ENCODE results near the gene INO80B. TPM values are rescaled to one million over a fixed set of nuclear protein-coding genes. Genes with fewer than 3 reads are reported as not detected.
"Not testable (repeated sequence)": the region's sequence is repeated elsewhere in the genome, so short reads cannot be mapped to it uniquely, and the experiment has no call there.

Gene INO80B
- total RNA-seq, 1 donor from 2014 or later = 16.5 TPM

DNA sequence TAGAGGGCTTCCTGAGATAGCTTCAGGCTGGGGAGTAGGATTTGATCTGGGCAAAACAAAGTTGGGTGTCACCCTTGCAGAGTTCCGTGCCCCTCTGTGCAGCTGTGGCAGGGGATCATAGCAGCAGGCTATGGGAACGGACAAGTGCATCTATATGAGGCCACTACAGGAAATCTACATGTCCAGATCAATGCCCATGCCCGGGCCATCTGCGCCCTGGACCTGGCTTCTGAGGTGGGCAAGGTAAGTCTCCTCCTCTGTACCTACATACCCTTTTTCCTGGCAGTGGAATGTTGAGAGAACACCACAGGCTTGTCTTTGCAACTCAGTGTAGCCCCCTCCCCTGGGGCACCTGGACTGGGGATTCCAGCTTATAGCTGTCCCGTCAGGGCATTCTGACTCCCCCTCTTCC lies 29.9 kb upstream of the INO80B start:
- no peak for DNase-seq (ENCODE audit: low spot score)
- no peak for ATAC-seq

DNA sequence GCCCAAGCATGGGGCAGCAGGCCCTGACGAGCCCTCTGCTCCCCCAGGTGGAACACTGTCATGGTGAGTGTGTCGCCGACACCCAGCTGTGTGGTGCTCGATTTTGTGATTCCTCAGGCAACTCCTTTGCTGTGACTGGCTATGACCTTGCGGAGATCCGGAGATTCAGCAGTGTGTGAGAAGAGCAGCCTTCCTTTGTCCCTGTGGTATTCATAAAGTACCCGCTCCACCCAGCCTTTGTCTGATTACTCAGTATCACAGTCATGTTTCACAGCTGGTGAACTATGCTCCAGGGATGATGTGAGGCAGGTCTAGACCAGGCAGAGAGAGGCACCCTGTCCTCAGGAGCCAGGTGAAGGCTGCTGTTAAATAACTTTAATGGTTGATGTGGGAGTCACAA lies 29.4 kb upstream of the INO80B start:
- no peak for DNase-seq (ENCODE audit: low spot score)

DNA sequence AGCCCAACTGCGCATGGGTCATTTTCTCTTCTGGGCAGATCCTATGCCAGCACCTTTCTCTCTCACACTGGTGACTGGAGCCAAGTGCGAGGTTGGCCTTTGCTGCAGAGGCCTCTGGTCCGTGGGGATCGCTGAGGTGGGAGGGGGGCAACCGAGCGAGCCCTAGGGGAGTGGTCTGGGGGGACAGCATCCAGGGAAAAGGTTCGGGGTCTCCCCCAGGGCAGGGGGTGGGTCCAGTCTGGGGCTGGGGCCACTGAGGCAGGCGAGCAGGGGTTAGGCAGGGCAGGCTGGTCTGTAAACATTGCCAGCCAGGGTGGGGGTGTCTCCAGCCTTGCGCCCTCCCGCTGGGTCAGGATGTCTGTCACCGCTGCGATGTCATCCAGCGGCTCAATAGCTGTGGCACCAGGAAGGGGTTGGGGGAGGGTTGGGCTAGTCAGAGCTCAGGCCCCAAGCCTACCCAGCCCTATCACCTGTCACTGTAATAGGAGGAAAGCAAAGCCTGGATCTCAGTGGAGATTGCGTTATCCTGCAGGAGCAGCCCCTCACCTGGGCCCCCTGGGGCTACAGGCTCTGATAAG lies 28.6 kb upstream of the INO80B start:
- no peak for DNase-seq (ENCODE audit: low spot score)

More for the DNA sequence above, 29.4 kb upstream of the INO80B start:
- ATAC-seq = no peak

DNA sequence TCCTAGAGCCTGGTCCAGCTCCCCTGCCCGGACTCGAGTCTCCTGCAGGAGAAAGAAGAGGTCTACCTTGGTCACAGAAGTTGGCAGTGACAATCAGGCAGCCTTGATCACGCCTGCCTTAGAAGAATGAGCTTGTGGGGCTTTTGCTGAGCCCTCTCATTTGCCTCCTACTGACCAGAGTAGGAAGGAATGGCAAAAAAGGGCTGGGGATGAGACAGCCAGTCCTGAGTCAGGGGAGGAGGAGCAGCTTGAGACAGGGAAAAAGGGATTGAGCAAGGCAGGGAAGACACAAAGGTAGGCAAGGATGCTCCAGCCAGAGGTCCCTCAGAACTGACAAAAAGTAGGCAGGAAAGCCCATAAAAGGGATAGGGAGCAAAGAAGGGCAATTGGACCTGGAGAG lies 27.3 kb upstream of the INO80B start:
- ATAC-seq = no peak
- DNase-seq (ENCODE audit: low spot score) = no peak

More for the DNA sequence above, 28.6 kb upstream of the INO80B start:
- ATAC-seq = no peak

DNA sequence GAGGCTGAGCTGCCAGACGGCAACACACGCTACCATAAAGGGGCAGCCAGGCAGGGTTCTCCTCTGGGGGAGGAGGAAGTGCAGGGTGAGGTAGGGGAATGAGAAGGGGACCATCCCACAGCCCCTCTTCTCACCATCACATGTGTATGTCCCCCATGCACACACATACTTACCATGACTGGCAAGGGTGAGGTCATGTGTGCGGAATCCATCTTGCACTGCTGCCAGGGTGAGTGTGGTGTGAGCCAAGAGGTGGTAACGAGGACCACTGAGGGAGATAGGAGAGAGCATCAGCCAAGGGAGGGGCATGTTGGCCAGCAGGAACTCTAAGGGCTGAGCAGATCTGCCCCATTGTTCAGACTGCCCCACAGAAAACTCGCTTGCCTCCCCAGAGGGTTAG lies 26.2 kb upstream of the INO80B start:
- no peak for DNase-seq (ENCODE audit: low spot score)
- no peak for ATAC-seq

DNA sequence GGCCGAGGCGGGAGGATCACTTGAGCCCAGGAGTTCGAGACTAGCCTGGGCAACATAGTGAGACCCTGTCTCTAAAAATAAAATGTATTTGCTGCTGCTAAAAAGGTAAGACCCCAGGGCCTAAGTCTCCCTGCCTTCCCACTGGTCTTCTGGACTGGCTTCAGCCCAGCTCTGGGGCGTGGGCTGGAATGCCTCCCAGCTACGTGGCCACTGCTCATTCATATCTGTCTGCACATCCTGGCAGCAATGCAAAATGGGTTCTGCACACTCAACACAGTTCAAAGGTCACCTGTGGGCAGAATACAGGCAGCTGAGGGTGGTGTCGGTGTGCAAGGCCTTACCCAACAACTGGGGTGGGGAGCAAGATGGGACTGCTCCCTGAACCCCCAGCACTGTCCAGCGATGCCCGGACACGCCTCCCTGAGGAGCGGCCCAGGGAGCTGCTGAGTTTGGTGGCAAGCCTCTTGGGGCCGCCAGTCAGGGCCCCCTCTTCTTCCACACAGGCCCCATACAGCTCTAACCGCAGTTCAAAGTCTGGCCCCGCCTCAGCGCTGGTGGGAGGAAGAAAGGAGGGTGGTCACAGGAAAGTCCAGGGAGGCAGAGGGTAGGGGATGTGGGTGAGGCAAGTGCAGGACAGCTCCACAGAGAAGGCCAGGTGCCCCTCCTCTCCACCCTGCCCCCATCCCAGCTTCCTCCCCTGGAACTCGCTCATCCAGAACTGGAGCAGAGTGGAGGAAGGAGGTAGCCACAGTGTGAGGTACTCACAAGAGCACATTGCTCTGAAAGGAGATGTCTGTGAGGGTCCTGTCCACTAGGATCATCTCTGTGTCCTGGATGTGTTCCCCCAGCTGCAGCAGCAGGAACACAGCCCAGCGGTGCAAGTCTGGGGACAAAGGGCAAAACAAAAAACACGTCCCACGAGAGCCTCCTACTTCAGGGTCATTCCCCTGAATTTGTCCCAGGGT lies 25.1 kb upstream of the INO80B start:
- ATAC-seq (peak; percentile 82), DNase-seq (ENCODE audit: low spot score) (peak; percentile 92)

DNA sequence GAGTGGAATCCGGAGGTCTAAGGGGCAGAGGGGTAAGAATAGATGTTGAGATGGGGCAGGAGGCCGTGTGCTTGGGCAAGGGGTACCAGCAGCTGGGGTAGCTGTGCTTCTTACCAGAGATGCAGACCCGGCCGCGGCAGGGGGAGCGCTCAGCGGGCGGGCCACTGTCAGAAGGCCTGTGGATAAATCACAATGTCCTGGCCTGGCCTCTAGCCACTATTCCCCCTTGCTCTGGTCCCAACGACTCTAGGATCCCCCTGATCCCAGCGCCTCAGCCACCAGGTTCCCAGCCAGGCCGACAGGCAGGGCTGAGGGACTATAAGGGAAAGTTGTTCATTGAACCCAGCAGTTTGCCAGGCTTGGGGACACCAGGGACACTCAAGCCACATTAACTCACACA lies 24.4 kb upstream of the INO80B start:
- peak; percentile 51 for ATAC-seq
- no peak for DNase-seq (ENCODE audit: low spot score)

DNA sequence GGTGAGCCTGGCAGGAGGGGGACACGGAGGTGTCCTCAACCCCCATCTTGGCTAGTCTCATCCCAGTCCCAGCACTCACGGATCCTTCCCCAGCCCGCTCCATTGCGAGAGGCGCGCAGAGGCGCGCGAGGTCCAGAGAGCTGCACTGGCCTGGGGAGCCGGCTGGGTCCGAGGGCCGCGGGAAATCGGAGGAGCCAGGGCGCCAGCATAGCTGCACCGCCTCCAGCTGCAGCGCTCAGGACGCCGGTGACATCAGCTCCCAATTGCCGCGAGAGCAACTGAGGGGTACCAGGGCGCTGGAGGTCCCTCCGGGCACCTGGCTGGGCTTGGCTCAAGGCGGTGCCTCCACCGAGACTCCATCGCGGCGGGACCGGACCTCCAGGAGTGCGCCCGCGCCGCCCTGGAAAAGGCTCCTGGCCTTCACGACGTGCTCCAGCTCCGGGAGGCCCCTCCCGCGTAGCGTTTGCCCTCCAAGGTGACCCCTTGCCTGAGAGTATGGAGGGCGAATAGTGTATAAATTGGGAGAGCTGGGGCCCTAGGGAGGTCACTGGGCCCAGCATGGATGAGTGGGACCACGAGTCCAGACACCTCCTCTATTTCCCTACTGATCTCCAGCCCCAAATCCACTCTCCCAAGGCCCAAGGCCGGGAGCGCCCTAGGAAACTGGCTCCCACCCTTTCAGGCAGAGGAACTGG lies 18.6 kb upstream of the INO80B start:
- ATAC-seq = no peak
- DNase-seq (ENCODE audit: low spot score) = no peak

DNA sequence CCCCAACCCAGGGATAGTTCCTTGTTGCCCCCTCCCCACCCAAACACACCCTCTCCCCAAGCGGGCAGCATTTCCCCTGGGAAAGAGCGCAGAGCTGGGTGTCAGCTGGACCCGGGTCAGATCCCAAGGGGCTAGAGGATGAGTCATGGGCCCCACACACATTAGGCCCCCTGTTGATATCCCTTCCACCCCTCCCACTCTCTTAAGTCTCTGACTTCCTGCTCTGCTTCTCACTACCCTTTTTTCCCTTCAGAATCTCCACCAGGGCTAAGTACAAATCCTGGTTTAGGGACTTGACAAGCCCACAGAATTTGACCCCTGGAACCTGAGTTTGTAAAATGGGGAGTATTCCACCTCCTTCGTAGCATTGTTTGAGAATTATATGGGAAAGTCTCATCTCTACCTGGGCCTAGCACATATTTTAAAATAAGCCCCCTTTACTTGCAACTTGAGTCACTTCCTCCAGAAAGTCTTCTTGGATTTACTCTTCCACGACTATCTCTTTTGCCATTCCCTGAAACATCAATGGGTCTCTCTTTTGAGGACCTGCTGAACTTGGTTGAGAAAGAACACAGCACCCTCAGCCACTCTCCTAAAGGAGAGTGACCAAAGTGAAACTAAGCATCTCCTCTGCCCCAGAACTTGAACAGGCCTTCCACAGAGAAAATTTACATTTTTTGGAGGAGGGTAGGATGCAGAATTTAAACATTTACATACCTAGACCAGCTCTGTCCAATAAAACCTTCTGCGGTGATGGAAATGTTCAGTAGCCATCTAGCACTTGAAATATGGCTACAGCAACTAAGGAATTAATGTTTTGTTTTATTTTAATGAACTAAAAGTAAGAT lies 17.8 kb upstream of the INO80B start:
- ATAC-seq (no peak), DNase-seq (ENCODE audit: low spot score) (no peak)

DNA sequence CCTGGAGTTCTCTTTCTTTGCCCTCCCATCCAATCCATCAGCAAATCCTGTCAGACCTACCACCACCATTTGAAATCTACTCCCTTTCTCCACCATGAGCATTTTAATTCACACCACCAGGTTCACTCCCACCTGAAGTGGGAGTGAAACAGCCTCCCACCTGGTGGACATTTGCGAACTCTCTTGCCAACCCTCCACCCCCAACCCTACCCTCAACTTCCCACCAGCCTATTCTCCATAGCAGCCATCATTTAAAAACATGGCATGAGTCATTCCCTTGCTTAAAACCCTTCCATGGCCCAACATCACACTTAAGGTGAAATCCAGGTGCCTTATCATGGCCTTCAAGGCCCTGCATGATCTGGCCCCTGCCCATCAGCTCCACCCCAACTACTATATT lies 16.6 kb upstream of the INO80B start:
- no peak for ATAC-seq
- no peak for DNase-seq (ENCODE audit: low spot score)

DNA sequence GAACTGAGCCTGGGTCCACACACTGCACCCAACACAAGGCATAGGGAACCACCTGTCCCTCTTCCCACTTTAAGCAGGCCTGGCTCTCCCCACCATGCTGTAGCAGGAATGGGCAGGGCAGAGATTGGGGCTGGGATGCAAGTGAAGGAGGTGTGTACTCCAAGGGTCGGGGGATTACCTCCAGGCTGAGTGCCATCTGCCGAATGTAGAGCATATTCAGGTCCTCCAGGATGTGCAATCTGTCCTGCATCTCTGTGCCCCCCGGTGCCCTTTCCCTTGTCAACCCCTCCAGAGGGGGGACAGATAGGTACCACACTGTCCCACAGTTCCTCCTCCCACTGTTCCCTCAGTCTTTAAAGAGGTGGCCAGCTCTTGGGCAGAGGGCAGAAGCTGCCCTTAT lies 15.5 kb upstream of the INO80B start:
- no peak for DNase-seq (ENCODE audit: low spot score)
- ATAC-seq = no peak

DNA sequence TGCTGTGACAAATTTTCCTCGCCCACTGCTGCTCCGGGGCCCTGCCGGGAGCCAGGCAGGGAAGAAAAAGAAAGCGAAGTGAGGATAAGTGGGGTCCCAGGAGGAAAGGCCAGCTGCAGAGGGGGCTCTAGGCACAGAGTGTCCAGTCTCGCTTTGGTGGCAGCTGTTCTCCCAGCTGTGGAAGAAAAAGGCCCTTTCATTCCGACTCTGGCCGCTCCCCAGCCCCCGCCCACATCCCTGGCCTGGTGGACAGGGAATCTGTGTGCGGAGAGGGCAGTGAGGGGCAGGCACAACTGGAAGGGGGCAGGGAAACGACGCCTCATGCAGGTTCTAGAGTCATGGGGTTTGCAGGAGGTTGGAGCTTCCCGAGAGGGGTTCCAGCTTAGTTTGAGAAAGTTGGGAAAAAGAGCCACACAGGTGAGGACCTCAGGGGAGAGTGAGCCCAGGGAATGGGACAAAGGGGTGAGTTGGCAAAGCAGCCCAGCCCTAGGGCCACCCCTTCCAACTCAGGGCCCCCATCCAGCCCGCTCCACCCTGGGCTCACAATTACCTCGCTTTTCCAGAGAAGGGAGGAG lies 15.0 kb upstream of the INO80B start:
- ATAC-seq (peak; percentile 21), DNase-seq (ENCODE audit: low spot score) (no peak)

DNA sequence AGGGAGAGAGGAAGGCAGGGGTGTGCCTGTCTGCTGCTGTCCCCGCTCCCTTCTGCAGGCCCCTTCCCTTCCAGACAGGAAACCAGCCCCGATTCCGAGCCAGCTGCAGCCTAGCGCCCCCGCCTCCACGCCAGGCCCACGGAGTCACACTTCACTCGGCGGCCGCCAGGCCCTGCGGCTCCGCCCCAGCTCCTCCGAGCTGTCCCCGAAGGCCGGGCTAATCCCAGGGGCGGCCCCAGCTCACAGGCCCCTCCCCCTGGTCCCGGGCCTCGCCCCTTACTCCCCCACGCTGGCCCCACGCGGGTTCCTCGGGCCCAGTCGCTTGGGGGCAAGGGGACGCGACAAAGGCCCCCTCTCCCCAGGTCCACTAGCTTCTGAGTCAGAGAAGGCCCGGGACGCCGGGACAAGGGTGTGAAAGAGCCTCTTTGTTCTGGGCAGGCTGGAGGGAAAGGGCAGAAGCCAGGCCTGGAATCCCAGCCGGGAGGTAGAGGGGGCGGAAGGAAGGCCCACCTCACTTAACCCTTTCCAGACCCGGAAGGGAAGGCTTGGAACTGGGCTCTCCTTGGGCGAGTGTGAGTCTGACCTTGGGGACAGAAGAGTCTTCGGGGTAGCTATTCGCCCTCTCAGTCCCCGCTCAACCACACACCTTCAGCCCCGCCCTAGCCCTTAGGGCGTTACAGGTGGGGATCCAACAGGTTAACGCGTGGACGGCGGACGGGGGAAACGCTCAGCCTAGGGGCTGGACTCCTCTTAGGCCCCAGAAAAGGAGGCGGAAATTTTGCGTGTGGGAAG lies 14.3 kb upstream of the INO80B start:
- DNase-seq (ENCODE audit: low spot score) = peak; percentile 89
- ATAC-seq = peak; percentile 80

DNA sequence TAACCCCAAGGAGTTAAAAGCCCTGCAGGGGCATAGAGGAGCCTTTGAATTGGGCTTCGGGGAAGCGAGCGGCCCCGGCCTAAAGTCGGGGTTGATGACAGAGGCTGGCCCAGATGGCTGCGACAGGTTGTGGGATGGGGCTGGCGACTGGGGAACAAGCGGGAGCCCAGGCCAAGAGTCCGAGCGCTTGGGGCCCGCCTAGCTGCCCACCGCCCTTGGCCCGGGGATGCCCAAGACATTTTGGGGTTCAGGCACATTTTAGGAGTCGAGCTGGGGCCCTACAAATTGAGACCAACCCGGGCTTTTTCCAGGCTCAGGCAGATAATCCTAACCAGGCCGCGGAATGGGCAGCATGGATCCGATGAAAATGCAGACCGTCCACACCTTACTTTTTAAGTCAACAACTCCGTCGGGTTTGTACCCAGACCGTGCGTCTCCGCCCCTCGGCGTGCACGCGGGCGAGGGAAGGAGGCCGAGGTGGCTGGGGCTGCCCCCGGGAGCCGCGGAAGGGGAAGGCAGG lies 13.7 kb upstream of the INO80B start:
- DNase-seq (ENCODE audit: low spot score) (no peak), ATAC-seq (peak; percentile 7)

DNA sequence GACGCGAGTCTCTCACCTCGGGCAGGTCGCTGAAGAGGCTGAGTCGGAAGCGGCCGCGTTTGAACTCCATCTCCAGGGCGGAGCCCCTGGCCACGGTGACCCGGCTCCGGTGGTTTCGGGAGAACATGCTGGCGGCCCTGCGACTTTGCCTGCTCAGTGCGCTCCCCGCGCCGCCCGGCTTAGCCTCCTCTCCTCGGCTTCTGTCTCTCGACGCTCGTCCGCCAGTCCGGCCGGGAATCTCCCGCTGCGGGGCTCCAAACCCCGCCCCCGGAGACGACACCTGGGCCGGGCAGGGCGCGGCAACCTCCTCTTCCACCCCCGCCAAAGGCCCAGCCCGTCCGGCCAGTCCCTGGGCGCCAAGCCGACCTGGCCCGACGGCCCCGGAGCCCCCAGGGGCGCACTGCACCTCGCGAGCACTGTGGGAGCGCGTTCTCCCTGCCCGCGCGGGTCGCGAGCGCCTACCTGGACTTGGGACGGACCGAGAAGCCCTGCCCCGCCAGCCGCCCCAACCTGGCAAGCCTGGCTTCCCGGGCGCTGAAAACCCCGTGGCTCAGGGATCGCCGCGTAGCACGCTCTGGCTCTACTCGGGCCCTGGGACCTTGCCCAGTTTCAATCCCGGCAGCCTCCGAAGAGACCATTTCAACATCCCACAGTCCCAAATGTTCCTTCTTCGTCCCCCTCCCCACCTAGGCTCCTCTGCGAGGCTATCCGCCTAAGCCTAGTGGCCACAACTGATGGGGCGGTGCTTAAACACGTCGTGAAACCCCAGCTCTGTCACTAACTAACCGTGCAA lies 13.0 kb upstream of the INO80B start, which contains the start of gene RTKN:
TSS of gene RTKN (minus strand) at position 248 of the 793 bp plus-strand sequence. CDS start at position 127, 121 bp downstream.
- DNase-seq (ENCODE audit: low spot score) (peak; percentile 89), ATAC-seq (peak; percentile 71)

DNA sequence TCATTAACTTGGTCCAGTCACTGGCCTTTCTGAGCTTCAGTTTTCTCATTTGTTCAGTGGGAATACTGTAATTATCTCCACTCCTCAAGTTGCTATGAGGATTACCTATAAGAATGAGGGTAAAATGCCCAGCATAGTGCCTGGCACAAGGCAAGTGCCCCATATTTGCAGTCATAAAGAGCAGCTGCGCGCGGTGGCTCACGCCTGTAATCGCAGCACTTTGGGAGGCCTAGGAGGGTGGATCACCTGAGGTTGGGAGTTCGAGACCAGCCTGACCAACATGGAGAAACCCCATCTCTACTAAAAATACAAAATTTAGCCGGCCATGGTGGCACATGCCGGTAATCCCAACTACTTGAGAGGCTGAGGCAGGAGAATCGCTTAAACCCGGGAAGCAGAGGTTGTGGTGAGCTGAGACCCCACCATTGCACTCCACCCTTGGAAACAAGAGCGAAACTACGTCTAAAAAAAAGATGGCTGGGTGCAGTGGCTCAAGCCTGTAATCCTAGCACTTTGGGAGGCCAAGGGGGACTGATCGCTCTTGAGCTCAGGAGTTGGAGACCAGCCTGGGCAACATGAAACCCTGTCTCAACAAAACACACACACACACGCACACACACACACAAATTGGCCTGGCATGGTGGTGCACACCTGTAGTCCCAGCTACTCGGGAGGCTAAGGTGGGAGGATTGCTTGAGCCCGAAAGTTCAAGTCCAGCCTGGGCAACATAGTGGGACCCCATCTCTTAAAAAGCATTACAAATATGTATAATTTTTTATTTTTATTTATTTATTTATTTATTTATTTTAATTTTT lies 12.2 kb upstream of the INO80B start:
- DNase-seq (ENCODE audit: low spot score); ATAC-seq: not testable (repeated sequence)

DNA sequence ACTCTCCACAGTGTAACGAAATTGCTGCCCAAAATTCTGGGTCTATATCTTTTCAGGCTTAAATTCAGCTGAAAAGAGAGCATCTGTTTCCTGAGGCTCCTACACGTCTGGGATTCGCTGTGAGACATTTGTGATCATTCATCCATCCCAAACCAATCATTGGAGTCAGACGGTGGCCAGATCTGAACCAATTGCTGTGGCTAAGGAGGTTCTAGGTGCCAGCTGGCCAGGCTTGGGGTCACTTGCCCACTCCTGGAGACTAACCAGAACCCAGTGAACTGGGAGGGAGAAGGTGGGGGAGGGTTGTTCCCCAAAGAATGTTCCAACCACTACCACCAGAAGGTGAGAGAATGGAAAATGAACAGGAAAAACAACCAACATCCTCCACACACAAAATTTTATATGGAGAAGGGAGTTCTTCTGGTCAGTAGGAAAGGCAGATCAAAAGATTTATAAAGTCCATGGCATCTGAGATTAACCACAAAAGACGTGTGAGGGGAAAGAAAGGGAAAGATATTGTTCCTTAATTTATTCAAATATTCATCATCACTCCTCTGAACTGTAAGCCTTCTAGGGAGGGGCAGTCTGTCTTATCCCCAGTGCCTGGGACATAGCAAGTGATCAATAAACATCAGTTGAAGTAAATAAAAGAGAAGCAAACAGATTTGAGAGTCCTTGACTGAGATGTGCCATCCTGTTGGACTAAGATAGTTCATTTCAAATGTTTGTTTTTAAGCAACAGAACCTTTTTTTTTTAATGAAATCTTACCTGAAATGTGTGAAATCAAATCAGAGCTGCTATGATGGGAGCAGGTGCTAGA lies 10.2 kb upstream of the INO80B start:
- DNase-seq (ENCODE audit: low spot score) = no peak
- no peak for ATAC-seq
